Smooth muscle cell (in vitro differentiated cells): ENCODE measurements around the gene NAV1. TPM values are rescaled to one million over a fixed set of nuclear protein-coding genes. Genes with fewer than 3 reads are reported as not detected.

Experiments
- DNase-seq: peaks from one replicate; lab custom pipeline; 2025; ENCODE audit not compliant: unreplicated experiment; lab: John Stamatoyannopoulos, UW
- H2AFZ ChIP-seq: fragments of 200-600 bp; sonication (generic); 2 replicates; pipeline ENCODE4 v1.6.0; 2016; ENCODE audit warnings: antibody characterized with exemption, low read depth, mild to moderate bottlenecking
- H3F3A ChIP-seq: fragments of 200-600 bp; sonication (generic); 2 replicates; pipeline ENCODE4 v1.6.0; 2017; ENCODE audit warnings: antibody characterized with exemption, low read depth
- H3K27ac ChIP-seq: fragments of 200-600 bp; sonication (generic); 2 replicates; pipeline ENCODE4 v1.5.1; 2016; ENCODE audit warnings: low read depth, mild to moderate bottlenecking
- H3K27me3 ChIP-seq: fragments of 200-600 bp; sonication (generic); 2 replicates; pipeline ENCODE4 v1.6.1; 2016; ENCODE audit warnings: low read depth, mild to moderate bottlenecking
- H3K36me3 ChIP-seq: fragments of 200-600 bp; sonication (generic); 2 replicates; pipeline ENCODE4 v1.5.1; 2016; ENCODE audit warnings: low read depth
- H3K4me1 ChIP-seq: fragments of 200-600 bp; sonication (generic); 2 replicates; pipeline ENCODE4 v1.5.1; 2016; ENCODE audit warnings: low read depth
- H3K4me2 ChIP-seq: fragments of 200-600 bp; sonication (generic); 2 replicates; pipeline ENCODE4 v1.6.0; 2016; ENCODE audit warnings: mild to moderate bottlenecking
- H3K4me3 ChIP-seq: fragments of 200-600 bp; sonication (generic); 2 replicates; pipeline ENCODE4 v1.5.1; 2016; ENCODE audit warnings: mild to moderate bottlenecking
- H3K79me2 ChIP-seq: fragments of 200-600 bp; sonication (generic); 2 replicates; pipeline ENCODE4 v1.6.0; 2016; ENCODE audit warnings: low read depth, mild to moderate bottlenecking
- H3K9ac ChIP-seq: fragments of 200-600 bp; sonication (generic); 2 replicates; pipeline ENCODE4 v1.6.0; 2016; ENCODE audit warnings: low read depth
- H3K9me3 ChIP-seq: fragments of 200-600 bp; sonication (generic); replicated peaks from 2 replicates; pipeline ENCODE4 v1.5.1; 2016; ENCODE audit warnings: low read depth
- H4K20me1 ChIP-seq: fragments of 200-600 bp; sonication (generic); 2 replicates; pipeline ENCODE4 v1.6.0; 2016; ENCODE audit warnings: low read depth
- WGBS: methylation state at CpG from one replicate; pipeline ENCODE4 v1.1.7; 2016; ENCODE audit warnings: low lambda C conversion rate; 5-methylcytosine and 5-hydroxymethylcytosine counted together
- polyA plus RNA-seq: library from polyadenylated mRNA; unstranded; fragments of >200 nt; fragmentation: Nextera tagmentation; extraction: Ambion mirVana; gene quantifications from 2 replicates; pipeline ENCODE4 v1.2.1, GENCODE V29; 2016
- total RNA-seq: library from RNA; depleted of rRNA; stranded (reverse); fragments of >200 nt; gene quantifications from 2 replicates; pipeline ENCODE4 v1.2.3, GENCODE V29; 2014
- TF ChIP-seq, protein P1 (sequence below): fragments of 200-600 bp; sonication (generic); IDR thresholded peaks from 2 replicates; pipeline ENCODE4 v1.5.1; 2017; ENCODE audit warnings: borderline replicate concordance, mild to moderate bottlenecking, antibody characterized with exemption; ENCODE audit not compliant: insufficient read depth, poor library complexity, severe bottlenecking

The NAV1 gene
- total and polyA plus RNA-seq, 2 experiments from 2014 or later = 52.3 to 71.1 TPM

DNA sequence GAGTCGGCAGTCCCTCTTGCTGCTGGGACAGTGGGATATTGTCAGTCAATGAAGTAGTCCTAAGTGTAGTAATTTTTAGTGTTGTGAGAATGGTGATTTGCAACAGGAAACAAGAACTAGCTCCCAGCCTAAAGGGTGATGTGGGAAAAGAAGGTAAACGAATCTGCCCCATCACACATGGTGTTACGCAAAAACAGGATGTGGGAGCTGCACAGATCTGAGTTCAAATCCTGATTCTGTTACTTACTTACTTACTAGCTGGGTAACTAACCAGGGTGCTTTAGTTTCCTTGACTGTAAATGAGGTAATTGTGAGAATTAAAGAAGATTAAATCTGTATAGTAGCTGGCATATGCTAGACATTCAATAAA, 22.3 kb downstream of the NAV1 start:
- TF ChIP-seq, protein P1, sequence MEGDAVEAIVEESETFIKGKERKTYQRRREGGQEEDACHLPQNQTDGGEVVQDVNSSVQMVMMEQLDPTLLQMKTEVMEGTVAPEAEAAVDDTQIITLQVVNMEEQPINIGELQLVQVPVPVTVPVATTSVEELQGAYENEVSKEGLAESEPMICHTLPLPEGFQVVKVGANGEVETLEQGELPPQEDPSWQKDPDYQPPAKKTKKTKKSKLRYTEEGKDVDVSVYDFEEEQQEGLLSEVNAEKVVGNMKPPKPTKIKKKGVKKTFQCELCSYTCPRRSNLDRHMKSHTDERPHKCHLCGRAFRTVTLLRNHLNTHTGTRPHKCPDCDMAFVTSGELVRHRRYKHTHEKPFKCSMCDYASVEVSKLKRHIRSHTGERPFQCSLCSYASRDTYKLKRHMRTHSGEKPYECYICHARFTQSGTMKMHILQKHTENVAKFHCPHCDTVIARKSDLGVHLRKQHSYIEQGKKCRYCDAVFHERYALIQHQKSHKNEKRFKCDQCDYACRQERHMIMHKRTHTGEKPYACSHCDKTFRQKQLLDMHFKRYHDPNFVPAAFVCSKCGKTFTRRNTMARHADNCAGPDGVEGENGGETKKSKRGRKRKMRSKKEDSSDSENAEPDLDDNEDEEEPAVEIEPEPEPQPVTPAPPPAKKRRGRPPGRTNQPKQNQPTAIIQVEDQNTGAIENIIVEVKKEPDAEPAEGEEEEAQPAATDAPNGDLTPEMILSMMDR = no peak
- Histone ChIP-seq H3K27ac (peak overlapping the region; percentile 100), H3K4me1 (peaks cover 20% of the 10 kb centered on the region), H3K4me3 (no peak overlapping the region), H3K27me3 (no peaks in the 10 kb centered on the region), H3K36me3 (no peaks in the 10 kb centered on the region), H3K4me2 (peak overlapping the region; percentile 55), H2AFZ (no peak overlapping the region), H4K20me1 (peaks cover 4% of the 10 kb centered on the region), H3F3A (peaks cover 33% of the 10 kb centered on the region), H3K9ac (peak overlapping the region; percentile 92), H3K79me2 (peaks cover 78% of the 10 kb centered on the region), H3K9me3 (no peaks in the 10 kb centered on the region)
- WGBS = 67% methylated on average over 3 of the region's 3 CpGs
- DNase-seq = no peak

- Histone ChIP-seq H3K36me3 (no peaks in the 10 kb centered on the region), H3K9ac (peak overlapping the region; percentile 92), H2AFZ (no peak overlapping the region), H3K4me2 (peak overlapping the region; percentile 55), H3K9me3 (no peaks in the 10 kb centered on the region), H3K27me3 (no peaks in the 10 kb centered on the region), H3F3A (peaks cover 33% of the 10 kb centered on the region), H3K27ac (peak overlapping the region; percentile 100), H3K4me3 (no peak overlapping the region), H3K79me2 (peaks cover 78% of the 10 kb centered on the region), H4K20me1 (peaks cover 4% of the 10 kb centered on the region), H3K4me1 (peaks cover 20% of the 10 kb centered on the region)
- TF ChIP-seq, protein P1 = no peak
- DNase-seq = no peak
Measured at GRCh38 chr1:201561601-201562000, 22.7 kb downstream of the NAV1 start.

GRCh38 chr1:201562257-201562656, 23.3 kb downstream of the NAV1 start:
- H3K27me3 ChIP-seq = no peaks in the 10 kb centered on the region
- WGBS = 17% methylated on average over 4 of the region's 4 CpGs
- H3K9ac ChIP-seq = peak overlapping the region; percentile 92
- peak overlapping the region; percentile 100 for H3K27ac ChIP-seq
- H3K4me1 ChIP-seq = peaks cover 15% of the 10 kb centered on the region
- H4K20me1 ChIP-seq = peaks cover 4% of the 10 kb centered on the region
- H3K36me3 ChIP-seq = no peaks in the 10 kb centered on the region
- H3K4me3 ChIP-seq = no peak overlapping the region
- H3K9me3 ChIP-seq = no peaks in the 10 kb centered on the region
- peak overlapping the region; percentile 58 for H3K4me2 ChIP-seq
- peaks cover 78% of the 10 kb centered on the region for H3K79me2 ChIP-seq
- no peak overlapping the region for H2AFZ ChIP-seq
- no peak for DNase-seq
- TF ChIP-seq, protein P1 = no peak
- H3F3A ChIP-seq = peaks cover 29% of the 10 kb centered on the region

DNA sequence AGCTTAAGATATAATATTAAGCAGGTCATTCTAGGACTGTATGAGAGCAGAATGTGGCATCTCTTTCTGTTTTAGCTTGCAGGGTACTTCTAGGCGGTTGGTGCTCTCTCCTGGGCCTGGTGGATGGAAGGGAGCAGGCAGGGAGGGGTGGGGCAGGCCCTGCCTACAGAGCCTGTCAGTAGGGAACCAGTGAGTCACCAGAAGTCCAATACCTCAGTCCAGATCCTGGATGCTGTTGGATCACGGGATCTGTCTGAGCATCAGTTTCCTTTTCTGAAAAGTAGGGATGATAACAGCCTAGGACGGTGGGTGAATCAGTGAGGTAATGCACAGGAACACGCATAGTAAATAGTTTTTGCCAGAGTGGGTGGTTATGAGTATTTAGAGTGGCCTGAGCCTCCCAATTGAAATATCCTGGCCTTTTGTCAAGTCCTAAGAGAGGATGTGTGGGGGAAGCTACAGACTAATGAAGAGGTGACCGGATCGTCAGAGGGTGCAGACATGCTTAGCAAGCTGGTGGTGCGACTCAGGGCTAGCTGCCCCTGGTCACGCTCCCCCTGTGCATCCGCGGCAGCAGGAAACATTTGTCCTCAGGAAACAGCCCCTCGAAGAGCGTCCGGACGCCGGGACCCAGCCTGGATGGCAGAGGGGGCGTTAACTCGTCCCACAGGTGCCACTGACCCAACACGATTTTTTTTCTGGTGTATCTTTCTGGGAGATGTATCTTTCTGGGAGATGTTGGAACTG, 23.9 kb downstream of the NAV1 start:
- Histone ChIP-seq H3K4me3 (no peak overlapping the region), H3K79me2 (peaks cover 78% of the 10 kb centered on the region), H4K20me1 (peaks cover 9% of the 10 kb centered on the region), H3K36me3 (no peaks in the 10 kb centered on the region), H3F3A (peaks cover 27% of the 10 kb centered on the region), H3K4me1 (peaks cover 13% of the 10 kb centered on the region), H2AFZ (no peak overlapping the region), H3K9me3 (no peaks in the 10 kb centered on the region), H3K4me2 (peak overlapping the region; percentile 66), H3K9ac (peak overlapping the region; percentile 92), H3K27me3 (no peaks in the 10 kb centered on the region), H3K27ac (peak overlapping the region; percentile 100)
- TF ChIP-seq, protein P1 = no peak
- 42% methylated on average over 18 of the region's 18 CpGs for WGBS
- DNase-seq = no peak
